ENCODE results near the gene POTEE.
"Not testable (repeated sequence)": the region's sequence is repeated elsewhere in the genome, so short reads cannot be mapped to it uniquely, and the experiment has no call there.

POTEE gene

GRCh38 chr2:131209030-131209772 lies at the start of gene POTEE:
Gene POTEE, plus strand, starts transcription at chr2:131209536. Its CDS starts 8,867 bp downstream, at chr2:131218403.
- peak; percentile 1 for DNase-seq

- not testable (repeated sequence) for DNase-seq
Observed at GRCh38 chr2:131165562-131165961, 43.8 kb upstream of the POTEE start.

GRCh38 chr2:131168538-131168937 lies 40.8 kb upstream of the POTEE start:
- DNase-seq = no peak

- not testable (repeated sequence) for DNase-seq
Observed at GRCh38 chr2:131178050-131178449, 31.3 kb upstream of the POTEE start.

GRCh38 chr2:131178721-131179418 lies 30.5 kb upstream of the POTEE start:
- peak; percentile 62 for DNase-seq

GRCh38 chr2:131181451-131181850 lies 27.9 kb upstream of the POTEE start:
- DNase-seq = not testable (repeated sequence)

GRCh38 chr2:131193421-131193820 lies 15.9 kb upstream of the POTEE start:
- DNase-seq = not testable (repeated sequence)

- not testable (repeated sequence) for DNase-seq
Observed at GRCh38 chr2:131196186-131196585, 13.2 kb upstream of the POTEE start.

GRCh38 chr2:131201098-131201497 lies 8.2 kb upstream of the POTEE start:
- DNase-seq = no peak

GRCh38 chr2:131207839-131208238 lies 1.5 kb upstream of the POTEE start:
- not testable (repeated sequence) for DNase-seq

- not testable (repeated sequence) for DNase-seq
Observed at GRCh38 chr2:131209773-131210104, 403 bp downstream of the POTEE start.

GRCh38 chr2:131210434-131211211 lies 1.3 kb downstream of the POTEE start:
- DNase-seq = not testable (repeated sequence)

- DNase-seq = not testable (repeated sequence)
Observed at GRCh38 chr2:131217238-131217986, 8.1 kb downstream of the POTEE start.

GRCh38 chr2:131235543-131236449 lies 26.5 kb downstream of the POTEE start:
- not testable (repeated sequence) for DNase-seq

All from NCI-H446 treated with DMSO at 0.1 percent for 48 hours (cell line).